H1 (cell line): Measurements from ENCODE around the gene KCNH4. TPM values are rescaled to one million over a fixed set of nuclear protein-coding genes. Genes with fewer than 3 reads are reported as not detected.

Source experiments
- CTCF ChIA-PET: fragments of 300-600 bp; sonication (Branson Sonifier 250); formaldehyde crosslinking; loops from one replicate; lab custom pipeline; 2021; ENCODE audit not compliant: partially characterized antibody; lab: Charles Lee
- POLR2A ChIA-PET: fragments of 300-600 bp; sonication (Branson Sonifier 250); formaldehyde crosslinking; loops from one replicate; lab custom pipeline; 2021; ENCODE audit warnings: inconsistent platforms; ENCODE audit not compliant: partially characterized antibody; lab: Charles Lee
- DNase-seq, 2 experiments: peaks; one replicate each; pipeline versions ENCODE4 v3.0.0 to v3.0.0-alpha.2; 2010 to 2022; ENCODE audit warnings: low spot score in 2 of 2, low read depth in 1 of 2, mixed read lengths in 1 of 2
- FAIRE-seq: peaks from 2 replicates; lab custom pipeline; 2011; peaks lifted over from hg19 to GRCh38; lab: Jason Lieb, UNC
- H2AFZ ChIP-seq: 2 replicates; pipeline ENCODE4 v1.8.1; 2012; ENCODE audit warnings: low read length, inconsistent platforms
- H2AK5ac ChIP-seq: 2 replicates; pipeline ENCODE4 v1.6.1; 2013; ENCODE audit warnings: low read depth, low read length
- H2BK120ac ChIP-seq: replicated peaks from 2 replicates; pipeline ENCODE3; 2013; ENCODE audit warnings: low read depth, low read length, inconsistent platforms
- H2BK12ac ChIP-seq: 2 replicates; pipeline ENCODE4 v1.6.1; 2013; ENCODE audit warnings: low read depth, low read length
- H2BK15ac ChIP-seq: 2 replicates; pipeline ENCODE4 v1.6.1; 2013; ENCODE audit warnings: low read length
- H2BK20ac ChIP-seq: 2 replicates; pipeline ENCODE4 v1.6.1; 2013; ENCODE audit warnings: low read length
- H2BK5ac ChIP-seq: 2 replicates; pipeline ENCODE4 v1.6.1; 2013; ENCODE audit warnings: low read depth, low read length
- H3K14ac ChIP-seq: 2 replicates; pipeline ENCODE4 v1.6.1; 2013; ENCODE audit warnings: inconsistent platforms; ENCODE audit not compliant: insufficient read length
- H3K18ac ChIP-seq: 2 replicates; pipeline ENCODE4 v1.6.1; 2013; ENCODE audit warnings: low read length; ENCODE audit errors: extremely low read depth
- H3K23ac ChIP-seq: 2 replicates; pipeline ENCODE4 v1.6.1; 2013; ENCODE audit warnings: inconsistent platforms; ENCODE audit not compliant: insufficient read length
- H3K23me2 ChIP-seq: 2 replicates; pipeline ENCODE4 v1.6.1; 2013; ENCODE audit warnings: low read depth, low read length
- H3K27ac ChIP-seq: 2 replicates; pipeline ENCODE4 v1.6.1; 2011; ENCODE audit warnings: low read depth, low read length, inconsistent platforms
- H3K27me3 ChIP-seq, 4 experiments: replicated peaks in 1 of 4; 1 replicate in 1 of 4; 2 replicates in 3 of 4; pipeline versions ENCODE4 v1.6.1 to v1.8.1; 2011 to 2013; ENCODE audit warnings: low read length in 3 of 4, mild to moderate bottlenecking in 3 of 4, inconsistent platforms in 2 of 4, mixed read lengths in 2 of 4, moderate library complexity in 1 of 4; ENCODE audit not compliant: control insufficient read depth in 3 of 4, insufficient read depth in 3 of 4; ENCODE audit errors: extremely low read depth in 1 of 4
- H3K36me3 ChIP-seq, 4 experiments: 2 replicates each; pipeline versions ENCODE4 v1.6.1 to v1.8.1; 2011 to 2013; ENCODE audit warnings: mild to moderate bottlenecking in 4 of 4, low read length in 3 of 4, moderate library complexity in 2 of 4, control low read depth in 1 of 4, inconsistent platforms in 1 of 4; ENCODE audit not compliant: insufficient read depth in 4 of 4, control insufficient read depth in 2 of 4
- H3K4ac ChIP-seq: replicated peaks from 2 replicates; pipeline ENCODE3; 2013; ENCODE audit warnings: low read length, low read depth, mixed read lengths, inconsistent platforms; ENCODE audit not compliant: insufficient read length
- H3K4me1 ChIP-seq, 4 experiments: replicated peaks in 1 of 4; 1 replicate in 1 of 4; 2 replicates in 3 of 4; pipeline versions ENCODE4 v1.6.1 to v1.8.1; 2011 to 2013; ENCODE audit warnings: low read length in 3 of 4, inconsistent platforms in 2 of 4, mixed read lengths in 1 of 4; ENCODE audit not compliant: insufficient read depth in 4 of 4, control insufficient read depth in 3 of 4
- H3K4me2 ChIP-seq, 2 experiments: 2 replicates each; pipeline versions ENCODE4 v1.6.1 to v1.8.1; 2011 to 2013; ENCODE audit warnings: low read depth in 2 of 2, low read length in 2 of 2, control low read depth in 1 of 2, inconsistent platforms in 1 of 2, mild to moderate bottlenecking in 1 of 2; ENCODE audit not compliant: insufficient read depth in 1 of 2
- H3K4me3 ChIP-seq, 4 experiments: fragments of 200-600, 300-600 bp in 1 of 4; sonication (generic), shearing (Covaris generic), sonication (Bioruptor Twin) in 1 of 4; 2 replicates each; pipeline versions ENCODE4 v1.5.1 to v1.8.1; 2011 to 2016; ENCODE audit warnings: low read length in 4 of 4, low read depth in 3 of 4, control low read depth in 2 of 4, inconsistent platforms in 2 of 4, mild to moderate bottlenecking in 2 of 4, mixed read lengths in 1 of 4, moderate library complexity in 1 of 4; ENCODE audit not compliant: insufficient read depth in 2 of 4; ENCODE audit errors: extremely low read depth in 1 of 4
- H3K56ac ChIP-seq: replicated peaks from 2 replicates; pipeline ENCODE3; 2013; ENCODE audit warnings: low read depth, mild to moderate bottlenecking, mixed read lengths, low read length, inconsistent platforms; ENCODE audit not compliant: insufficient read length
- H3K79me1 ChIP-seq: 2 replicates; pipeline ENCODE4 v1.6.1; 2013; ENCODE audit warnings: low read depth, low read length, control low read depth
- H3K79me2 ChIP-seq, 2 experiments: 2 replicates each; pipeline versions ENCODE4 v1.6.1 to v1.8.1; 2012 to 2013; ENCODE audit warnings: low read length in 2 of 2, mild to moderate bottlenecking in 2 of 2, inconsistent platforms in 1 of 2; ENCODE audit not compliant: insufficient read depth in 2 of 2, control insufficient read depth in 1 of 2
- H3K9ac ChIP-seq, 4 experiments: replicated peaks in 1 of 4; 1 replicate in 1 of 4; 2 replicates in 3 of 4; pipeline versions ENCODE4 v1.6.1 to v1.8.1; 2011 to 2013; ENCODE audit warnings: low read depth in 3 of 4, low read length in 3 of 4, control low read depth in 2 of 4, mild to moderate bottlenecking in 2 of 4, moderate library complexity in 2 of 4, inconsistent platforms in 1 of 4; ENCODE audit errors: extremely low read depth in 1 of 4
- H3K9me3 ChIP-seq, 2 experiments: 2 replicates each; pipeline versions ENCODE4 v1.6.1 to v1.8.1; 2012 to 2013; ENCODE audit warnings: mild to moderate bottlenecking in 2 of 2, moderate library complexity in 2 of 2, control low read depth in 1 of 2, inconsistent platforms in 1 of 2, low read depth in 1 of 2, low read length in 1 of 2, mixed read lengths in 1 of 2; ENCODE audit not compliant: insufficient read depth in 2 of 2
- H4K20me1 ChIP-seq, 2 experiments: replicated peaks in 1 of 2; 2 replicates each; pipeline versions ENCODE3 to v1.8.1; 2011 to 2013; ENCODE audit warnings: inconsistent platforms in 2 of 2, low read length in 2 of 2, mild to moderate bottlenecking in 1 of 2; ENCODE audit not compliant: insufficient read depth in 2 of 2, control insufficient read depth in 1 of 2
- H4K5ac ChIP-seq: 2 replicates; pipeline ENCODE4 v1.6.1; 2013; ENCODE audit warnings: low read length, low read depth, mixed read lengths, inconsistent platforms; ENCODE audit not compliant: insufficient read length
- H4K8ac ChIP-seq: 2 replicates; pipeline ENCODE4 v1.8.0; 2013; ENCODE audit warnings: mild to moderate bottlenecking, moderate library complexity, low read length, inconsistent platforms; ENCODE audit not compliant: insufficient read depth; ENCODE audit errors: extremely low read depth
- H4K91ac ChIP-seq: replicated peaks from 2 replicates; pipeline ENCODE3; 2013; ENCODE audit warnings: low read length, mixed read lengths, inconsistent platforms; ENCODE audit not compliant: insufficient read length
- CBX5 ChIP-seq: fragments of 300-800, 300-1000 bp; sonication (generic); IDR thresholded peaks from 2 replicates; pipeline ENCODE4 v1.7.1; 2016; ENCODE audit warnings: antibody characterized with exemption, low read length, low read depth
- CHD2 ChIP-seq: IDR thresholded peaks from 2 replicates; pipeline ENCODE4 v1.6.1; 2012; ENCODE audit warnings: low read length, improper control_type of control experiment
- EGR1 ChIP-seq: IDR thresholded peaks from 2 replicates; pipeline ENCODE4 v1.6.1; 2011; ENCODE audit warnings: low read depth, low read length, borderline replicate concordance
- JUN ChIP-seq: IDR thresholded peaks from 2 replicates; pipeline ENCODE4 v1.6.1; 2011; ENCODE audit warnings: low read depth, mild to moderate bottlenecking, improper control_type of control experiment, low read length
- KDM1A ChIP-seq: fragments of 200-600, 300-600 bp; sonication (generic); IDR thresholded peaks from 2 replicates; pipeline ENCODE4 v1.7.1; 2016; ENCODE audit warnings: mild to moderate bottlenecking, low read length, borderline replicate concordance
- KDM5A ChIP-seq: fragments of 200-600 bp; IDR thresholded peaks from 2 replicates; pipeline ENCODE4 v1.7.1; 2012; ENCODE audit warnings: mild to moderate bottlenecking, low read length, inconsistent platforms, mixed read lengths
- POLR2AphosphoS5 ChIP-seq: IDR thresholded peaks from 2 replicates; pipeline ENCODE4 v1.6.1; 2011; ENCODE audit warnings: low read depth, low read length
- RBBP5 ChIP-seq: IDR thresholded peaks from 2 replicates; pipeline ENCODE4 v1.7.1; 2012; ENCODE audit warnings: low read depth, mild to moderate bottlenecking, inconsistent platforms, low read length, moderate library complexity, borderline replicate concordance
- SIN3A ChIP-seq, 2 experiments: IDR thresholded peaks in 1 of 2; conservative IDR thresholded peaks in 1 of 2; 2 replicates each; pipeline ENCODE4 v1.6.1; 2011 to 2012; ENCODE audit warnings: low read length in 2 of 2, improper control_type of control experiment in 1 of 2, low read depth in 1 of 2, mild to moderate bottlenecking in 1 of 2
- SP1 ChIP-seq: IDR thresholded peaks from 2 replicates; pipeline ENCODE4 v1.6.1; 2011; ENCODE audit warnings: low read depth, low read length
- TAF1 ChIP-seq: IDR thresholded peaks from 2 replicates; pipeline ENCODE4 v1.6.1; 2011; ENCODE audit warnings: mild to moderate bottlenecking, low read depth, low read length
- TCF12 ChIP-seq: IDR thresholded peaks from 2 replicates; pipeline ENCODE4 v1.6.1; 2011; ENCODE audit warnings: low read depth, mild to moderate bottlenecking, low read length
- YY1 ChIP-seq: IDR thresholded peaks from 2 replicates; pipeline ENCODE4 v1.6.1; 2011; ENCODE audit warnings: low read depth, mild to moderate bottlenecking, low read length
- WGBS, 2 experiments: shearing (Covaris generic) in 1 of 2; methylation state at CpG; one replicate each; pipeline versions ENCODE4 v1.1.6 to v1.1.7; 2013 to 2015; ENCODE audit warnings: low lambda C conversion rate in 2 of 2, mixed read lengths in 2 of 2, inconsistent platforms in 1 of 2, low coverage in 1 of 2, missing lambda C conversion rate in 1 of 2; ENCODE audit not compliant: insufficient replicate concordance in 2 of 2, insufficient coverage in 1 of 2, insufficient read length in 1 of 2; ENCODE audit errors: extremely low coverage in 1 of 2, missing lambda C conversion rate in 1 of 2; 5-methylcytosine and 5-hydroxymethylcytosine counted together
- polyA plus RNA-seq, 7 experiments: library from polyadenylated mRNA; depleted of rRNA in 3 of 7; stranded (reverse) in 5 of 7; unstranded in 2 of 7; fragments of >200 nt in 5 of 7; fragments of 200-250 nt in 2 of 7; gene quantifications; 1 replicate in 5 of 7; 2 replicates in 1 of 7; 4 replicates in 1 of 7; pipeline versions ENCODE4 v1.2.1 to v1.2.3, GENCODE V29; 2011 to 2013; ENCODE audit warnings: missing spikeins in 2 of 7, mixed read lengths in 2 of 7
- total RNA-seq: library from RNA; stranded (reverse); fragmentation: NEBNext Ultra II Directional; extraction: Animal tissue kit (Norgen Biotek cat#: 25700); gene quantifications from 2 replicates; pipeline ENCODE4 v1.2.1, GENCODE V29; 2021

KCNH4 gene
- total and polyA plus RNA-seq, 2 of the 8 experiments (the other 6 are each of a cell fraction or from before 2014, with no cell fraction given), result 0.44 to 0.47 TPM

GRCh38 chr17:42138749-42139492, 42.0 kb downstream of the KCNH4 start:
- H3K4me1 ChIP-seq, result peaks cover 0 to 5% (median 0%) of the 10 kb centered on the region in 4 experiments; a peak in 2 of 7 replicates
- no peak for FAIRE-seq
- TF ChIP-seq RBBP5, result no peak
- no peak for TF ChIP-seq JUN
- TF ChIP-seq POLR2AphosphoS5, result no peak
- no peak for TF ChIP-seq TAF1
- TF ChIP-seq KDM1A, result no peak
- TF ChIP-seq SP1, result no peak
- no peak for TF ChIP-seq CBX5
- TF ChIP-seq YY1, result no peak
- no peak for TF ChIP-seq EGR1
- TF ChIP-seq SIN3A (conservative IDR thresholded peaks at IDR 0.05 in 1 of 2, IDR thresholded peaks at IDR 0.05 in 1 of 2; ENCODE audit: low read depth in 1 of 2, low read length in 2 of 2), result no peak
- no peak for TF ChIP-seq TCF12
- TF ChIP-seq KDM5A, result no peak
- no peak for TF ChIP-seq CHD2

More at GRCh38 chr17:42138749-42139492, 42.0 kb downstream of the KCNH4 start:
- Histone ChIP-seq H3K27ac (no peak overlapping the region), H3K4me3 (no peak overlapping the region), H4K8ac (no peak overlapping the region), H3K4ac (no peak overlapping the region), H3K18ac (no peak overlapping the region), H2AK5ac (no peak overlapping the region), H2BK12ac (no peak overlapping the region), H3K9me3 (no peaks in the 10 kb centered on the region), H3K79me2 (peaks cover 0 to 61% of the 10 kb centered on the region in 2 experiments; a peak in 2 of 4 replicates), H2AFZ (no peak overlapping the region), H3K27me3 (no peaks in the 10 kb centered on the region), H3K9ac (no peak overlapping the region), H3K36me3 (peaks cover 0 to 11% (median 2%) of the 10 kb centered on the region in 4 experiments; a peak in 2 of 8 replicates), H3K23me2 (no peaks in the 10 kb centered on the region), H3K56ac (no peak overlapping the region), H4K5ac (no peak overlapping the region), H4K20me1 (peaks cover 9 to 16% of the 10 kb centered on the region in 2 experiments), H3K14ac (no peak overlapping the region), H2BK15ac (no peak overlapping the region), H2BK20ac (no peak overlapping the region), H3K4me2 (no peak overlapping the region), H2BK5ac (peak overlapping the region; percentile 21), H3K79me1 (peaks cover 12% of the 10 kb centered on the region; the same call in 1 of the 2 replicates), H4K91ac (no peak overlapping the region), H3K23ac (no peak overlapping the region), H2BK120ac (no peak overlapping the region)
- no peak for DNase-seq
- CTCF ChIA-PET, result interaction anchor here (0.7 to 3.0 kb wide), 14 partner anchors 8 to 119 kb away, joined by 3 to 19 read pairs (median 5); partner anchors contain the start of genes HSPB9, NKIRAS2 and RAB5C
- 88% methylated on average over 7 of the region's 7 CpGs; no CpG with 5 or more reads in 1 of the 2 experiments for WGBS, 2 experiments
- POLR2A ChIA-PET, result interaction anchor here (0.8 to 2.5 kb wide), 5 partner anchors 9 to 27 kb away, joined by 3 to 8 read pairs (median 4); partner anchors contain the start of genes DHX58 and KAT2A
